Left ventricle myocardium inferior (tissue), 1 donor: ENCODE measurements around the gene PRSS8. TPM values are rescaled to one million over a fixed set of nuclear protein-coding genes. Genes with fewer than 3 reads are reported as not detected.

Source experiments
- DNase-seq: peaks from one replicate; pipeline ENCODE4 v3.0.0-alpha.2; 2020
- H3K27ac ChIP-seq: fragments of 200-600 bp; replicated peaks from 2 replicates; pipeline ENCODE4 v1.8.0; 2021
- H3K27me3 ChIP-seq: fragments of 200-600 bp; 2 replicates; pipeline ENCODE4 v1.8.0; 2021; ENCODE audit warnings: low read depth
- H3K36me3 ChIP-seq: fragments of 200-600 bp; 2 replicates; pipeline ENCODE4 v1.8.0; 2021
- H3K4me1 ChIP-seq: fragments of 200-600 bp; 2 replicates; pipeline ENCODE4 v1.8.0; 2021
- H3K4me3 ChIP-seq: fragments of 200-600 bp; 2 replicates; pipeline ENCODE4 v1.8.0; 2021; ENCODE audit warnings: mild to moderate bottlenecking, moderate library complexity
- H3K9me3 ChIP-seq: fragments of 200-600 bp; replicated peaks from 2 replicates; pipeline ENCODE4 v1.8.0; 2021
- intact Hi-C: fragments of 100-400 bp; cut with micrococcal nuclease; formaldehyde crosslinking; loops from one replicate; pipeline ENCODE4 v1.11.0; 2022
- total RNA-seq: library from RNA; stranded (reverse); fragmentation: NEBNext Ultra II Directional; extraction: Animal tissue kit (Norgen Biotek cat#: 25700); gene quantifications from one replicate; pipeline ENCODE4 v1.2.1, GENCODE V29; 2021
- TF ChIP-seq, protein P1 (sequence below): fragments of 200-600 bp; IDR thresholded peaks from 2 replicates; pipeline ENCODE4 v1.8.0; 2021; ENCODE audit warnings: antibody characterized with exemption, mild to moderate bottlenecking, borderline replicate concordance
- donor health status: DM: no; HTN: yes; CAD: no; lungs with severe emphysema.

PRSS8 gene
- total RNA-seq, 1 donor from 2014 or later: not detected

DNA sequence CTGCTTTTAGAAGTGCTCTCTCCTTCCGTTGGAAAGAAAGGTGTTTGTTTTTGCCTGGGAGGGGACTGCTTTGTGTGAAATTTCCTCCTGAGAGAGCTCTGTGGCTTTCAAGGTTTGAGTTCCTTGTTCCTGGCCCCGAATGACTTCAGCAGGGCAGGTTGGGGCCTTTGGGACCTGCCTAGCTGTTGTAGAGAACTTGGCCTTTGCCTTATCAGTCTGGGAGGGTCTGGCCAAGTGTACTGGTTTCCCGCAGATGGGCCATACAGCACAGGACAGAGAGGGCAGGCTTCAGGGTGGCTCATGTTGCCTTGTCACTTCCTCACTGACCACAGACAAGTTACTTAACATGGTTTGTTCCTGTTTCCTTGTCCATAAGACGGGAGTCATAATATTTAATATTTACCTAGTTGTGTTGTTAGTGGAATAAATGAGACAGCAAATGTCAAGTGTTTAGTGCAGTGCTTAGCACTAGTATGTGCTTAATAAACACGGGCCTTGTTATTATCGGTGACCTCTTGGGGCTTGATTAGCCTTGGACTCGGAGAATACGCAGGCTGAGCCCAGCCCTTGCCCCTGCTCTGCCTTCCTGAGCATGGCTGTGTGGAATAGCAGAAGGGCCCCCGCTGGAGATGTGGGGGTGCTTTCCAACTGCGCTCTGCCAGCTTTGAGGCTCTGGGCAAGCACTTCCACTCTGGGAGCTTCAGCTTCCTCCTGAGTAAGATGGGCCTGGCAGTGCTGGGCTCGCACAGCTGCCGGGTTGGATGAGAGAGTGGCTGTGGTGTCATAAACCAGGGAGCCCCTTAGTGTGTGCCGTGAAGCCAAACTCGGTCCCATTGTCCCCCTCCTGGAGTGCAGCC lies 6.6 kb downstream of the PRSS8 start:
- Histone ChIP-seq H3K36me3 (peaks cover 75% of the 10 kb centered on the region), H3K9me3 (no peaks in the 10 kb centered on the region), H3K4me1 (peaks cover 25% of the 10 kb centered on the region), H3K4me3 (no peak overlapping the region), H3K27me3 (no peaks in the 10 kb centered on the region), H3K27ac (peak overlapping the region; percentile 69)
- TF ChIP-seq, protein P1, sequence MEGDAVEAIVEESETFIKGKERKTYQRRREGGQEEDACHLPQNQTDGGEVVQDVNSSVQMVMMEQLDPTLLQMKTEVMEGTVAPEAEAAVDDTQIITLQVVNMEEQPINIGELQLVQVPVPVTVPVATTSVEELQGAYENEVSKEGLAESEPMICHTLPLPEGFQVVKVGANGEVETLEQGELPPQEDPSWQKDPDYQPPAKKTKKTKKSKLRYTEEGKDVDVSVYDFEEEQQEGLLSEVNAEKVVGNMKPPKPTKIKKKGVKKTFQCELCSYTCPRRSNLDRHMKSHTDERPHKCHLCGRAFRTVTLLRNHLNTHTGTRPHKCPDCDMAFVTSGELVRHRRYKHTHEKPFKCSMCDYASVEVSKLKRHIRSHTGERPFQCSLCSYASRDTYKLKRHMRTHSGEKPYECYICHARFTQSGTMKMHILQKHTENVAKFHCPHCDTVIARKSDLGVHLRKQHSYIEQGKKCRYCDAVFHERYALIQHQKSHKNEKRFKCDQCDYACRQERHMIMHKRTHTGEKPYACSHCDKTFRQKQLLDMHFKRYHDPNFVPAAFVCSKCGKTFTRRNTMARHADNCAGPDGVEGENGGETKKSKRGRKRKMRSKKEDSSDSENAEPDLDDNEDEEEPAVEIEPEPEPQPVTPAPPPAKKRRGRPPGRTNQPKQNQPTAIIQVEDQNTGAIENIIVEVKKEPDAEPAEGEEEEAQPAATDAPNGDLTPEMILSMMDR: no peak
- peak; percentile 40 for DNase-seq
- intact Hi-C loops: no loop called here

DNA sequence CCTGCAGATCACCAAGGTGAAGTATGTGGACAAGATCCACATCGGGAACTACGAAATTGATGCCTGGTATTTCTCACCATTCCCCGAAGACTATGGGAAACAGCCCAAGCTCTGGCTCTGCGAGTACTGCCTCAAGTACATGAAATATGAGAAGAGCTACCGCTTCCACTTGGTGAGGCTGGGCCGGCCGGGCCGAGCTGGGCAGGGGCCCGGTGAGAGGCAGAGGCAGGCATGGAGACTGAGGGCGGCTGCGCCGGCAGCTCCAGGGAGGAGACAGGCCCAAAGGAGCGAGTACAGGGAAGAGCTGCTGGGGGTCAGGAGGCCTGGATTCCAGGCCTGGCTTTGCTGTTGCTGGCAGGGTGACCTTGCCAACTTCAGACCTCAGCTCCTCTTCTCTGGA lies 8.3 kb downstream of the PRSS8 start:
- H3K36me3 ChIP-seq: peaks cover 80% of the 10 kb centered on the region
- intact Hi-C loops: no loop called here
- TF ChIP-seq, protein P1: no peak
- no peak overlapping the region for H3K27ac ChIP-seq
- H3K4me1 ChIP-seq: peaks cover 20% of the 10 kb centered on the region
- no peak overlapping the region for H3K4me3 ChIP-seq
- no peaks in the 10 kb centered on the region for H3K9me3 ChIP-seq
- no peak for DNase-seq
- no peaks in the 10 kb centered on the region for H3K27me3 ChIP-seq

DNA sequence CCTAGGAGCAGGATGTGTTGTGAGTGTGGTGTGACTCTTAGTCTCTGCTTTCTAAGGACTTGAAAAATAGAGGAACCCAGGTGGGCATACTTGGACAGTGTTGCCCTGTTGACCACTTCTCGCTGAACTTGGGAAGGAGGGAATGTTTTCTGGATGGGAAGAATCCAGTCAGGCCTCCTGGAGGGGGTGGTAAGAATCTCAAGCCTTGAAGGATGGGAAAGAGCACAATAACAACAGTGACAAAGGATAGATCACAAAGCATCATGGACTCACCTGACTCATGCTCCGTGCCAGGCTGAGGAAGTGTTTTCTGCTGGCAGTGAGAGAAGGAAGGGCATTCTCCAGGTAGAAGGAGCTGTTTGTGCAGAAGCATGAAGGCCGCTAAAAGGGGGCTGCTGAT lies 9.7 kb downstream of the PRSS8 start:
- peaks cover 79% of the 10 kb centered on the region for H3K36me3 ChIP-seq
- intact Hi-C loops: no loop called here
- H3K4me1 ChIP-seq: peaks cover 20% of the 10 kb centered on the region
- no peak for DNase-seq
- TF ChIP-seq, protein P1: no peak
- H3K9me3 ChIP-seq: no peaks in the 10 kb centered on the region
- H3K27me3 ChIP-seq: no peaks in the 10 kb centered on the region
- no peak overlapping the region for H3K4me3 ChIP-seq
- no peak overlapping the region for H3K27ac ChIP-seq

DNA sequence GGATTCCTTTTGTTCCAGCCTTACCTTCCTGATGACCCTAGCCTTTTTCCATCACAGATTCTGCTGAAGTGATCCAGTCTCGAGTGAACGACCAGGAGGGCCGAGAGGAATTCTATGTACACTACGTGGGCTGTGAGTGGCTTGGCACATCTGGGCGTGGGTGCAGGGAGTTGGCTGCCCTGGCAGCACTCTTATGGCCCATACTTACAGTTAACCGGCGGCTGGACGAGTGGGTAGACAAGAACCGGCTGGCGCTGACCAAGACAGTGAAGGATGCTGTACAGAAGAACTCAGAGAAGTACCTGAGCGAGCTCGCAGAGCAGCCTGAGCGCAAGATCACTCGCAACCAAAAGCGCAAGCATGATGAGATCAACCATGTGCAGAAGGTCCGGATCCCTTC lies 15.4 kb downstream of the PRSS8 start:
- intact Hi-C loops: no loop called here
- Histone ChIP-seq H3K9me3 (no peaks in the 10 kb centered on the region), H3K27ac (peak overlapping the region; percentile 99), H3K27me3 (no peaks in the 10 kb centered on the region), H3K4me3 (no peak overlapping the region), H3K4me1 (peaks cover 46% of the 10 kb centered on the region), H3K36me3 (peaks cover 61% of the 10 kb centered on the region)
- no peak for DNase-seq
- TF ChIP-seq, protein P1: no peak

DNA sequence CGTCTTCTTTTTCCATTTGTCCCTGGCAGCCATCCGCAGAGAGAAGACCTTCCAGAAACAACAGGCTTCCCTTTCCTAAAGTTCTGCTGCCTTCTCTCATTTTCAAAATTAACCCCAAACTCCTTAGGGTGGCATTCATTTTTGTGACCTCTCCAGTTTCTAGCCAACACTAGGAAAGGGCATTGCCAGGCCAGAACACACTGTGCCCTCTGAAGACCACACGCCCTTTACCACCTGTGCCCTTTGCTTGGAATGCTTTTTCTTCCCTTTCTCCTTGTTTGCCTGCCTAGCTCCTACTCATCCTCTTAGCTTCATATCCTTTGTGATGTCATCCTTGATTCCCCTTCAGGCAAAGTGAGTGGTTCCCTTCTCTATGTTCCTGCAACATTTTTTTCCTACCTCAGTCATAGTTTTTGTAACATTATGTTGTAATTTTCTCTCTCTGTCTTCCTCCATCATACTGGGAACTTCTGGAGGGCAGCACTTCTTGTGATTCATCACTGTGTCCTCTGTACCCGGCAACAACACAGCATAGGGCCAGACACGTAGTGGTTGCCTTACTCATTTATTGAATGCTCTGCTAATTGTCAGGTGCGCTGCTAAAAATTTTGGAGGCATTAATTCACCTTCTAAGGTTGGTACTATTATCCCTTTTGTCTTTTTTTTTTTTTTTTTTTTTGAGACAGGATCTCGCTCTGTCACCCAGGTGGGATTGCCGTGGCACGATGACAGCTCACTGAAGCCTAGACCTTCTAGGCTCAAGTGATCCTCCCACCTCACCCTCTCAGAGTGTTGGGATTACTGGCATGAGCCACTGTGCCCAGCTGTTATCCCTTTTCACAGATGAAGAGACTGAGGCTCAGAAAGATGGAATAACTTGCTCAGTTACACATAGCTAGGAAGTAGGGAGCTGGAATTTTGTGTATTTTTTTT lies 17.0 kb downstream of the PRSS8 start:
- no peaks in the 10 kb centered on the region for H3K9me3 ChIP-seq
- intact Hi-C loops: no loop called here
- TF ChIP-seq, protein P1: no peak
- H3K36me3 ChIP-seq: peaks cover 45% of the 10 kb centered on the region
- H3K27me3 ChIP-seq: no peaks in the 10 kb centered on the region
- H3K27ac ChIP-seq: peak overlapping the region; percentile 99
- peaks cover 58% of the 10 kb centered on the region for H3K4me1 ChIP-seq
- DNase-seq: no peak
- peak overlapping the region; percentile 77 for H3K4me3 ChIP-seq
